H1 (cell line): ENCODE measurements around the gene GSX1. TPM values are rescaled to one million over a fixed set of nuclear protein-coding genes. Genes with fewer than 3 reads are reported as not detected.

Experiments
- ATF3 ChIP-seq: IDR thresholded peaks from 2 replicates; pipeline ENCODE4 v1.6.1; 2011; ENCODE audit warnings: low read depth, mild to moderate bottlenecking, low read length; ENCODE audit not compliant: insufficient read depth
- CEBPB ChIP-seq: IDR thresholded peaks from 2 replicates; pipeline ENCODE4 v1.6.1; 2012; ENCODE audit warnings: low read depth, low read length
- CHD2 ChIP-seq: IDR thresholded peaks from 2 replicates; pipeline ENCODE4 v1.6.1; 2012; ENCODE audit warnings: low read length, improper control_type of control experiment
- CHD7 ChIP-seq: fragments of 300-600 bp; sonication (generic); IDR thresholded peaks from 2 replicates; pipeline ENCODE4 v1.7.1; 2012; ENCODE audit warnings: low read length, moderate library complexity, mild to moderate bottlenecking, inconsistent platforms; ENCODE audit not compliant: insufficient replicate concordance
- GABPA ChIP-seq: IDR thresholded peaks from 2 replicates; pipeline ENCODE4 v1.6.1; 2011; ENCODE audit warnings: mild to moderate bottlenecking, low read length, moderate library complexity, borderline replicate concordance; ENCODE audit not compliant: insufficient read depth
- KDM1A ChIP-seq: fragments of 200-600, 300-600 bp; sonication (generic); IDR thresholded peaks from 2 replicates; pipeline ENCODE4 v1.7.1; 2016; ENCODE audit warnings: mild to moderate bottlenecking, low read length, borderline replicate concordance
- NANOG ChIP-seq: IDR thresholded peaks from 2 replicates; pipeline ENCODE4 v1.6.1; 2011; ENCODE audit warnings: low read length, low read depth, mild to moderate bottlenecking, inconsistent platforms; ENCODE audit not compliant: insufficient read depth, poor library complexity, severe bottlenecking
- RXRA ChIP-seq: IDR thresholded peaks from 2 replicates; pipeline ENCODE4 v1.6.1; 2011; ENCODE audit warnings: low read depth, mild to moderate bottlenecking, low read length, moderate library complexity; ENCODE audit not compliant: insufficient read depth
- SIN3A ChIP-seq, 2 experiments: IDR thresholded peaks in 1 of 2; conservative IDR thresholded peaks in 1 of 2; 2 replicates each; pipeline ENCODE4 v1.6.1; 2011 to 2012; ENCODE audit warnings: low read length in 2 of 2, improper control_type of control experiment in 1 of 2, low read depth in 1 of 2, mild to moderate bottlenecking in 1 of 2
- SP2 ChIP-seq: IDR thresholded peaks from 2 replicates; pipeline ENCODE4 v1.6.1; 2012; ENCODE audit warnings: mild to moderate bottlenecking, low read length, inconsistent platforms
- TAF7 ChIP-seq: optimal IDR thresholded peaks from 2 replicates; pipeline ENCODE3; 2011; ENCODE audit warnings: low read depth, mild to moderate bottlenecking, inconsistent platforms, low read length, moderate library complexity, borderline replicate concordance
- polyA plus RNA-seq, 7 experiments: library from polyadenylated mRNA; depleted of rRNA in 3 of 7; stranded (reverse) in 5 of 7; unstranded in 2 of 7; fragments of >200 nt in 5 of 7; fragments of 200-250 nt in 2 of 7; gene quantifications; 1 replicate in 5 of 7; 2 replicates in 1 of 7; 4 replicates in 1 of 7; pipeline versions ENCODE4 v1.2.1 to v1.2.3, GENCODE V29; 2011 to 2013; ENCODE audit warnings: missing spikeins in 2 of 7, mixed read lengths in 2 of 7
- total RNA-seq: library from RNA; stranded (reverse); fragmentation: NEBNext Ultra II Directional; extraction: Animal tissue kit (Norgen Biotek cat#: 25700); gene quantifications from 2 replicates; pipeline ENCODE4 v1.2.1, GENCODE V29; 2021

Gene GSX1
- total and polyA plus RNA-seq, 2 of the 8 experiments (the other 6 are each of a cell fraction or from before 2014, with no cell fraction given): not detected

- TF ChIP-seq CHD7: no peak
- TF ChIP-seq SIN3A (conservative IDR thresholded peaks at IDR 0.05 in 1 of 2, IDR thresholded peaks at IDR 0.05 in 1 of 2; ENCODE audit: low read depth in 1 of 2, low read length in 2 of 2): no peak
- no peak for TF ChIP-seq TAF7
- no peak for TF ChIP-seq CEBPB
- no peak for TF ChIP-seq NANOG
- TF ChIP-seq CHD2: no peak
- no peak for TF ChIP-seq GABPA
- TF ChIP-seq RXRA: no peak
- TF ChIP-seq SP2: no peak
- TF ChIP-seq ATF3: no peak
- TF ChIP-seq KDM1A: no peak
Measured at GRCh38 chr13:27744801-27745200, 47.5 kb upstream of the GSX1 start (continued).
